ENCODE measurements around the gene TEX54. TPM values are rescaled to one million over a fixed set of nuclear protein-coding genes. Genes with fewer than 3 reads are reported as not detected.

TEX54 gene
- total and polyA plus RNA-seq, 2 of the 13 experiments (the other 11 are each of a cell fraction or from before 2014, with no cell fraction given): not detected

DNA sequence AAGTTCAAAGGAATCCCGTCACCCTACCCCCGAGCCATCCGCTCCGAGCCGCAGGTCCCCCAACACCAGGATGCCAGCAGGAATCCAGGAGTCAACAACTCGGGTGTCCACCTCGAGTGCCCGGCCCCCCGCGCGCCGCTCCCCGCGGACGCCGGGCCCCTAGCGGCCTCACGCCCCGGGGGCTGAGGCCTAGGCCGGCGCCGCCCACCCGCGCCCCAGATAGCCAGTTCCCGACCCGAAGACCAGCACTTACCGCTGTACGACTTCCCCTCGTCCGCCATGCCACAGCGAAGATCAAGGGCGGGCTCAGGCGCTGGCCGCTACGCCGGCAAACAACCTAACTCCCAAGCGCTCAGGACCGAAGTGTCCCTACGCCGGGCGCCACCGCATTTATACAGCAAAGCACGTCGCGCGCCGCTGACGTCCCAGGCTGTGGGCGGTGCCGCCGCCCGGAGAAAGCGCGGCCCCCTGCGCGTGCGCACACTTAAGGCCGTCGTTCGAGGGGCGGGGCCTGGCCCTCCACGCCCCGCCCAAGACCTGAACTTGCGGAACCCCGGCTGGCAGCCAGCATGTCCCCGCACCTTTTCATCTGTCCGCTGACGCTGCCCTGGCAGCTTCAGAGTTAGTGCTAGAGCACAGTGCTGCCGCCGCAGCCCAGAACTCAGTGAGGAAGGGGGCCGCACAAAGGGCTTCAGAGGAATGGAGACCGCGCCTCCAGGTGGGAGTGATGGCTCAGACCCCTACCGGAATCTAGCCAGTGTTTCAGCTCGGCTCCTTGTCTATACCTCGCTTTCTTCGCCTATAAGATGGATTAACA, 27.4 kb downstream of the TEX54 start, which contains the start of gene NXF1 (continued):
- TF ChIP-seq, protein P1, sequence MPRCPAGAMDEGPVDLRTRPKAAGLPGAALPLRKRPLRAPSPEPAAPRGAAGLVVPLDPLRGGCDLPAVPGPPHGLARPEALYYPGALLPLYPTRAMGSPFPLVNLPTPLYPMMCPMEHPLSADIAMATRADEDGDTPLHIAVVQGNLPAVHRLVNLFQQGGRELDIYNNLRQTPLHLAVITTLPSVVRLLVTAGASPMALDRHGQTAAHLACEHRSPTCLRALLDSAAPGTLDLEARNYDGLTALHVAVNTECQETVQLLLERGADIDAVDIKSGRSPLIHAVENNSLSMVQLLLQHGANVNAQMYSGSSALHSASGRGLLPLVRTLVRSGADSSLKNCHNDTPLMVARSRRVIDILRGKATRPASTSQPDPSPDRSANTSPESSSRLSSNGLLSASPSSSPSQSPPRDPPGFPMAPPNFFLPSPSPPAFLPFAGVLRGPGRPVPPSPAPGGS (CRISPR knock-in tag; IDR thresholded peaks at IDR 0.05): peak; percentile 51; the same call in 1 of the 2 replicates
- TF ChIP-seq ZNF776 (CRISPR knock-in tag; IDR thresholded peaks at IDR 0.05) (peak; percentile 60; the same call in 1 of the 2 replicates), ZNF550 (CRISPR knock-in tag; IDR thresholded peaks at IDR 0.05; ENCODE audit: borderline replicate concordance) (no peak), SOX6 (IDR thresholded peaks at IDR 0.05) (no peak), SOX6 (CRISPR knock-in tag; IDR thresholded peaks at IDR 0.05) (peak; percentile 54), DNMT3B (CRISPR knock-in tag; conservative IDR thresholded peaks at IDR 0.05) (0 out of 2 replicates have a peak, but pooled peaks have one; percentile 48), ZNF747 (CRISPR knock-in tag; IDR thresholded peaks at IDR 0.05; ENCODE audit: borderline replicate concordance) (peak; percentile 77; the same call in 1 of the 2 replicates), RXRB (CRISPR knock-in tag; IDR thresholded peaks at IDR 0.05; ENCODE audit: borderline replicate concordance) (peak; percentile 68), YEATS4 (CRISPR knock-in tag; IDR thresholded peaks at IDR 0.05; ENCODE audit: borderline replicate concordance) (peak; percentile 87), ZNF543 (CRISPR knock-in tag; IDR thresholded peaks at IDR 0.05) (peak; percentile 84; the same call in 1 of the 2 replicates), ZNF768 (CRISPR knock-in tag; IDR thresholded peaks at IDR 0.05) (peak; percentile 87), JUN (CRISPR knock-in tag; IDR thresholded peaks at IDR 0.05) (peak; percentile 76)
- TF ChIP-seq, protein P2, sequence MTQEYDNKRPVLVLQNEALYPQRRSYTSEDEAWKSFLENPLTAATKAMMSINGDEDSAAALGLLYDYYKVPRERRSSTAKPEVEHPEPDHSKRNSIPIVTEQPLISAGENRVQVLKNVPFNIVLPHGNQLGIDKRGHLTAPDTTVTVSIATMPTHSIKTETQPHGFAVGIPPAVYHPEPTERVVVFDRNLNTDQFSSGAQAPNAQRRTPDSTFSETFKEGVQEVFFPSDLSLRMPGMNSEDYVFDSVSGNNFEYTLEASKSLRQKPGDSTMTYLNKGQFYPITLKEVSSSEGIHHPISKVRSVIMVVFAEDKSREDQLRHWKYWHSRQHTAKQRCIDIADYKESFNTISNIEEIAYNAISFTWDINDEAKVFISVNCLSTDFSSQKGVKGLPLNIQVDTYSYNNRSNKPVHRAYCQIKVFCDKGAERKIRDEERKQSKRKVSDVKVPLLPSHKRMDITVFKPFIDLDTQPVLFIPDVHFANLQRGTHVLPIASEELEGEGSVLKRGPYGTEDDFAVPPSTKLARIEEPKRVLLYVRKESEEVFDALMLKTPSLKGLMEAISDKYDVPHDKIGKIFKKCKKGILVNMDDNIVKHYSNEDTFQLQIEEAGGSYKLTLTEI (CRISPR knock-in tag; conservative IDR thresholded peaks at IDR 0.05): no peak
- TF ChIP-seq, protein P3, sequence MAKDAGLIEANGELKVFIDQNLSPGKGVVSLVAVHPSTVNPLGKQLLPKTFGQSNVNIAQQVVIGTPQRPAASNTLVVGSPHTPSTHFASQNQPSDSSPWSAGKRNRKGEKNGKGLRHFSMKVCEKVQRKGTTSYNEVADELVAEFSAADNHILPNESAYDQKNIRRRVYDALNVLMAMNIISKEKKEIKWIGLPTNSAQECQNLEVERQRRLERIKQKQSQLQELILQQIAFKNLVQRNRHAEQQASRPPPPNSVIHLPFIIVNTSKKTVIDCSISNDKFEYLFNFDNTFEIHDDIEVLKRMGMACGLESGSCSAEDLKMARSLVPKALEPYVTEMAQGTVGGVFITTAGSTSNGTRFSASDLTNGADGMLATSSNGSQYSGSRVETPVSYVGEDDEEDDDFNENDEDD (CRISPR knock-in tag; IDR thresholded peaks at IDR 0.05; ENCODE audit: borderline replicate concordance): peak; percentile 64; the same call in 1 of the 2 replicates
- TF ChIP-seq, protein P4, sequence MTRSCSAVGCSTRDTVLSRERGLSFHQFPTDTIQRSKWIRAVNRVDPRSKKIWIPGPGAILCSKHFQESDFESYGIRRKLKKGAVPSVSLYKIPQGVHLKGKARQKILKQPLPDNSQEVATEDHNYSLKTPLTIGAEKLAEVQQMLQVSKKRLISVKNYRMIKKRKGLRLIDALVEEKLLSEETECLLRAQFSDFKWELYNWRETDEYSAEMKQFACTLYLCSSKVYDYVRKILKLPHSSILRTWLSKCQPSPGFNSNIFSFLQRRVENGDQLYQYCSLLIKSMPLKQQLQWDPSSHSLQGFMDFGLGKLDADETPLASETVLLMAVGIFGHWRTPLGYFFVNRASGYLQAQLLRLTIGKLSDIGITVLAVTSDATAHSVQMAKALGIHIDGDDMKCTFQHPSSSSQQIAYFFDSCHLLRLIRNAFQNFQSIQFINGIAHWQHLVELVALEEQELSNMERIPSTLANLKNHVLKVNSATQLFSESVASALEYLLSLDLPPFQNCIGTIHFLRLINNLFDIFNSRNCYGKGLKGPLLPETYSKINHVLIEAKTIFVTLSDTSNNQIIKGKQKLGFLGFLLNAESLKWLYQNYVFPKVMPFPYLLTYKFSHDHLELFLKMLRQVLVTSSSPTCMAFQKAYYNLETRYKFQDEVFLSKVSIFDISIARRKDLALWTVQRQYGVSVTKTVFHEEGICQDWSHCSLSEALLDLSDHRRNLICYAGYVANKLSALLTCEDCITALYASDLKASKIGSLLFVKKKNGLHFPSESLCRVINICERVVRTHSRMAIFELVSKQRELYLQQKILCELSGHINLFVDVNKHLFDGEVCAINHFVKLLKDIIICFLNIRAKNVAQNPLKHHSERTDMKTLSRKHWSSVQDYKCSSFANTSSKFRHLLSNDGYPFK (CRISPR knock-in tag; IDR thresholded peaks at IDR 0.05; ENCODE audit: borderline replicate concordance): peak; percentile 75; the same call in 1 of the 2 replicates
- TF ChIP-seq, protein P5, sequence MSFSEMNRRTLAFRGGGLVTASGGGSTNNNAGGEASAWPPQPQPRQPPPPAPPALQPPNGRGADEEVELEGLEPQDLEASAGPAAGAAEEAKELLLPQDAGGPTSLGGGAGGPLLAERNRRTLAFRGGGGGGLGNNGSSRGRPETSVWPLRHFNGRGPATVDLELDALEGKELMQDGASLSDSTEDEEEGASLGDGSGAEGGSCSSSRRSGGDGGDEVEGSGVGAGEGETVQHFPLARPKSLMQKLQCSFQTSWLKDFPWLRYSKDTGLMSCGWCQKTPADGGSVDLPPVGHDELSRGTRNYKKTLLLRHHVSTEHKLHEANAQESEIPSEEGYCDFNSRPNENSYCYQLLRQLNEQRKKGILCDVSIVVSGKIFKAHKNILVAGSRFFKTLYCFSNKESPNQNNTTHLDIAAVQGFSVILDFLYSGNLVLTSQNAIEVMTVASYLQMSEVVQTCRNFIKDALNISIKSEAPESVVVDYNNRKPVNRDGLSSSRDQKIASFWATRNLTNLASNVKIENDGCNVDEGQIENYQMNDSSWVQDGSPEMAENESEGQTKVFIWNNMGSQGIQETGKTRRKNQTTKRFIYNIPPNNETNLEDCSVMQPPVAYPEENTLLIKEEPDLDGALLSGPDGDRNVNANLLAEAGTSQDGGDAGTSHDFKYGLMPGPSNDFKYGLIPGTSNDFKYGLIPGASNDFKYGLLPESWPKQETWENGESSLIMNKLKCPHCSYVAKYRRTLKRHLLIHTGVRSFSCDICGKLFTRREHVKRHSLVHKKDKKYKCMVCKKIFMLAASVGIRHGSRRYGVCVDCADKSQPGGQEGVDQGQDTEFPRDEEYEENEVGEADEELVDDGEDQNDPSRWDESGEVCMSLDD (CRISPR knock-in tag; IDR thresholded peaks at IDR 0.05; ENCODE audit: borderline replicate concordance): 0 out of 2 replicates have a peak, but pooled peaks have one; percentile 28
